OCI-LY1 (cell line): ENCODE results near the gene NID2.

Experiments
- EZH2 ChIP-seq: fragments of 200-600 bp; sonication (generic), shearing (Covaris generic); IDR thresholded peaks from 2 replicates; pipeline ENCODE4 v1.8.0; 2017; ENCODE audit warnings: borderline replicate concordance, mixed run types, mild to moderate bottlenecking, antibody characterized with exemption, low read length, moderate library complexity, mixed read lengths
- TF ChIP-seq, protein P1 (sequence below): fragments of 200-600 bp; sonication (generic), shearing (Covaris generic); IDR thresholded peaks from 2 replicates; pipeline ENCODE4 v1.5.1; 2017; ENCODE audit warnings: mild to moderate bottlenecking, antibody characterized with exemption, low read length, moderate library complexity, mixed read lengths

DNA sequence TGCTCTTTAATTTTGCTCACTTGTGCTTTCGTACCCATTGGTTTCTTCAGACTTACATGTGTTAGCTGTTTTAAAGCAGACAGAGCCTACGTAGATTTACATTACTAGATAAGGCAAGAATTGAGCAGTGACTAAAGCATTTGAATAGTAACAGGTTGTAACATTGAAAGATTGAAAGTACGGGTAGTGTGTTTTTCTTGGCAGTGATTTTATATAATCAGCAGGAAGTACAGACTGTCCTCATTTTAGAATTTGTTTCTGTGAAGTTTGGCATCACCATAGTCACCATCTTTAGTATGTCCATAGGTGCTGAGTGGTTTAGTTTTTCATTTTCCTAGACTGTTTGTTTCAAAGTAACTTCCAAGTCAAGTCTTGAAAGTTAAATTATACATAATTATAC lies 65.5 kb downstream of the NID2 start:
- TF ChIP-seq EZH2: no peak
- TF ChIP-seq, protein P1, sequence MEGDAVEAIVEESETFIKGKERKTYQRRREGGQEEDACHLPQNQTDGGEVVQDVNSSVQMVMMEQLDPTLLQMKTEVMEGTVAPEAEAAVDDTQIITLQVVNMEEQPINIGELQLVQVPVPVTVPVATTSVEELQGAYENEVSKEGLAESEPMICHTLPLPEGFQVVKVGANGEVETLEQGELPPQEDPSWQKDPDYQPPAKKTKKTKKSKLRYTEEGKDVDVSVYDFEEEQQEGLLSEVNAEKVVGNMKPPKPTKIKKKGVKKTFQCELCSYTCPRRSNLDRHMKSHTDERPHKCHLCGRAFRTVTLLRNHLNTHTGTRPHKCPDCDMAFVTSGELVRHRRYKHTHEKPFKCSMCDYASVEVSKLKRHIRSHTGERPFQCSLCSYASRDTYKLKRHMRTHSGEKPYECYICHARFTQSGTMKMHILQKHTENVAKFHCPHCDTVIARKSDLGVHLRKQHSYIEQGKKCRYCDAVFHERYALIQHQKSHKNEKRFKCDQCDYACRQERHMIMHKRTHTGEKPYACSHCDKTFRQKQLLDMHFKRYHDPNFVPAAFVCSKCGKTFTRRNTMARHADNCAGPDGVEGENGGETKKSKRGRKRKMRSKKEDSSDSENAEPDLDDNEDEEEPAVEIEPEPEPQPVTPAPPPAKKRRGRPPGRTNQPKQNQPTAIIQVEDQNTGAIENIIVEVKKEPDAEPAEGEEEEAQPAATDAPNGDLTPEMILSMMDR: no peak
